ENCODE results near the gene TRIM47. TPM values are rescaled to one million over a fixed set of nuclear protein-coding genes. Genes with fewer than 3 reads are reported as not detected.
A peak's percentile ranks its signal among the peaks of the same experiment; 100 is the strongest.

Gene TRIM47
- total and polyA plus RNA-seq, 2 of the 13 experiments (the other 11 are each of a cell fraction or from before 2014, with no cell fraction given): 33.5 to 82.0 TPM

DNA sequence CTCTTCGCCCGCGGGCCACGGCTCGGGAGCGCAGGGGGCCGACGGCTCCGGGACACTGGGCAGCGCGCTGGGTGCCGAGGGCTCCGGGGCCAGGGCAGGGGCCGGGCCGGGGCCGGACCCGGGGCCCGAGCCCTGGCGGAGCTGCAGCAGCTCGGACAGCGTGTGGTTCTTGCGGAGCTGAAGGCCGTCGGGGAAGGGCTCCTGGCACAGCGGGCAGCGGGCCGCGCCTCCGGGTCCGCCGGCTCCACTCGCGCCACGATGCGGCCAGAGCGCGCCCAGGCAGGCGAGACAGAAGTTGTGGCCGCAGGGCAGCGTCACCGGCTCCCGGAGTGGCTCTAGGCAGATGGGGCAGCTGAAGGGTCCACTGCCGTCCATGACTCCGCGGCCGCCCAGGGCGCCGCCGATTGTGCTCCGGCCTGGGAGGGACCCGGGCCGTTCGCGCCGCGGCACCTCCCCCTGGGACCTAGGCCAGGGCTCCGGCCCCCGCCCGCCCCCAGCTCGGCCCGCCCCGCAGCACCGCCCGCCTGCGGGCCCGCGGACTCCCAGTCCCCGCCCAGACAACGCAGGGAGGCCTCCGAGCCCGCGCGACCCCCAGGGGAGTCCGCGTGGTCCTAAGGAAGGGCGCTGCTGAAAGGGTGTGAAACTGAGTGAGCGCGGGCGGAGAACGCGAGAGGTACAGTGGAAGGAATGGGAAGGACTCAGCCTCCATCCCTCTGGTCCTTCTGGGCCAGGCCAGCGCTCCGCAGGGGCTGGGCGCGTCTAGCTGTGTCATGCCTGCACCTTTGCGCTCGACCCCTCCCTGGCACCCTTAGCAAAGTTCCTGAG, at the start of gene TRIM47 (continued):
- TF ChIP-seq, protein P1, sequence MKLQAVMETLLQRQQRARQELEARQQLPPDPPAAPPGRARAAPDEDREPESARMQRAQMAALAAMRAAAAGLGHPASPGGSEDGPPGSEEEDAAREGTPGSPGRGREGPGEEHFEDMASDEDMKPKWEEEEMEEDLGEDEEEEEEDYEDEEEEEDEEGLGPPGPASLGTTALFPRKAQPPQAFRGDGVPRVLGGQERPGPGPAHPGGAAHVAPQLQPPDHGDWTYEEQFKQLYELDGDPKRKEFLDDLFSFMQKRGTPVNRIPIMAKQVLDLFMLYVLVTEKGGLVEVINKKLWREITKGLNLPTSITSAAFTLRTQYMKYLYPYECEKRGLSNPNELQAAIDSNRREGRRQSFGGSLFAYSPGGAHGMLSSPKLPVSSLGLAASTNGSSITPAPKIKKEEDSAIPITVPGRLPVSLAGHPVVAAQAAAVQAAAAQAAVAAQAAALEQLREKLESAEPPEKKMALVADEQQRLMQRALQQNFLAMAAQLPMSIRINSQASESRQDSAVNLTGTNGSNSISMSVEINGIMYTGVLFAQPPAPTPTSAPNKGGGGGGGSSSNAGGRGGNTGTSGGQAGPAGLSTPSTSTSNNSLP (IDR thresholded peaks at IDR 0.05; ENCODE audit: low read depth, low read length): no peak
- TF ChIP-seq GATA4 (IDR thresholded peaks at IDR 0.05; ENCODE audit: borderline replicate concordance, low read depth) (peak; percentile 65; the same call in 1 of the 2 replicates), ZNF350 (CRISPR knock-in tag; IDR thresholded peaks at IDR 0.05; ENCODE audit: borderline replicate concordance, low read depth) (peak; percentile 49; the same call in 1 of the 2 replicates), ZNF83 (CRISPR knock-in tag; IDR thresholded peaks at IDR 0.05; ENCODE audit: borderline replicate concordance) (peak; percentile 20; the same call in 1 of the 2 replicates), PHF20 (CRISPR knock-in tag; IDR thresholded peaks at IDR 0.05) (no peak; the same call in 1 of the 2 replicates), DNMT1 (CRISPR knock-in tag; IDR thresholded peaks at IDR 0.05) (no peak), CEBPG (CRISPR knock-in tag; IDR thresholded peaks at IDR 0.05) (0 out of 2 replicates have a peak, but pooled peaks have one; percentile 5), HES4 (CRISPR knock-in tag; IDR thresholded peaks at IDR 0.05; ENCODE audit: borderline replicate concordance) (peak; percentile 96; the same call in 1 of the 2 replicates), ZSCAN9 (CRISPR knock-in tag; IDR thresholded peaks at IDR 0.05; ENCODE audit: borderline replicate concordance) (peak; percentile 29; the same call in 1 of the 2 replicates), MAZ (IDR thresholded peaks at IDR 0.05; ENCODE audit: borderline replicate concordance, low read depth, low read length) (peak; percentile 58; the same call in 1 of the 2 replicates), MAZ (CRISPR knock-in tag; IDR thresholded peaks at IDR 0.05; ENCODE audit: low read depth) (no peak; the same call in 1 of the 2 replicates), STAT5B (CRISPR knock-in tag; IDR thresholded peaks at IDR 0.05) (peak; percentile 64; the same call in 1 of the 2 replicates), ZNF383 (CRISPR knock-in tag; IDR thresholded peaks at IDR 0.05; ENCODE audit: borderline replicate concordance) (no peak), CHD4 (IDR thresholded peaks at IDR 0.05; ENCODE audit: borderline replicate concordance, low read length) (0 out of 2 replicates have a peak, but pooled peaks have one; percentile 41), ZNF772 (CRISPR knock-in tag; IDR thresholded peaks at IDR 0.05) (peak; percentile 74; the same call in 1 of the 2 replicates), SKI (IDR thresholded peaks at IDR 0.05; ENCODE audit: partially characterized antibody) (peak; percentile 16), REPIN1 (CRISPR knock-in tag; IDR thresholded peaks at IDR 0.05; ENCODE audit: borderline replicate concordance, low read depth) (peak; percentile 81), GFI1 (CRISPR knock-in tag; IDR thresholded peaks at IDR 0.05; ENCODE audit: borderline replicate concordance) (peak; percentile 76; the same call in 1 of the 2 replicates), NFE2L2 (IDR thresholded peaks at IDR 0.05; ENCODE audit: low read length) (peak; percentile 43; the same call in 1 of the 2 replicates), NFATC3 (CRISPR knock-in tag; IDR thresholded peaks at IDR 0.05) (no peak)
- TF ChIP-seq, protein P2, sequence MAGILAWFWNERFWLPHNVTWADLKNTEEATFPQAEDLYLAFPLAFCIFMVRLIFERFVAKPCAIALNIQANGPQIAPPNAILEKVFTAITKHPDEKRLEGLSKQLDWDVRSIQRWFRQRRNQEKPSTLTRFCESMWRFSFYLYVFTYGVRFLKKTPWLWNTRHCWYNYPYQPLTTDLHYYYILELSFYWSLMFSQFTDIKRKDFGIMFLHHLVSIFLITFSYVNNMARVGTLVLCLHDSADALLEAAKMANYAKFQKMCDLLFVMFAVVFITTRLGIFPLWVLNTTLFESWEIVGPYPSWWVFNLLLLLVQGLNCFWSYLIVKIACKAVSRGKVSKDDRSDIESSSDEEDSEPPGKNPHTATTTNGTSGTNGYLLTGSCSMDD (CRISPR knock-in tag; IDR thresholded peaks at IDR 0.05): peak; percentile 82; the same call in 1 of the 2 replicates
- TF ChIP-seq, protein P3, sequence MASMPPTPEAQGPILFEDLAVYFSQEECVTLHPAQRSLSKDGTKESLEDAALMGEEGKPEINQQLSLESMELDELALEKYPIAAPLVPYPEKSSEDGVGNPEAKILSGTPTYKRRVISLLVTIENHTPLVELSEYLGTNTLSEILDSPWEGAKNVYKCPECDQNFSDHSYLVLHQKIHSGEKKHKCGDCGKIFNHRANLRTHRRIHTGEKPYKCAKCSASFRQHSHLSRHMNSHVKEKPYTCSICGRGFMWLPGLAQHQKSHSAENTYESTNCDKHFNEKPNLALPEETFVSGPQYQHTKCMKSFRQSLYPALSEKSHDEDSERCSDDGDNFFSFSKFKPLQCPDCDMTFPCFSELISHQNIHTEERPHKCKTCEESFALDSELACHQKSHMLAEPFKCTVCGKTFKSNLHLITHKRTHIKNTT (CRISPR knock-in tag; IDR thresholded peaks at IDR 0.05): 0 out of 2 replicates have a peak, but pooled peaks have one; percentile 58

Data from HepG2 (cell line).